Measurements from ENCODE around the gene SYNJ2BP. TPM values are rescaled to one million over a fixed set of nuclear protein-coding genes. Genes with fewer than 3 reads are reported as not detected.

The SYNJ2BP gene
- total RNA-seq, 2 donors from 2014 or later, result 35.3 to 43.8 TPM

- intact Hi-C loops (cut with DNase I), result no loop called here
- ATAC-seq, result no peak
Measured at GRCh38 chr14:70397746-70398145, 19.1 kb downstream of the SYNJ2BP start.

GRCh38 chr14:70394674-70395306 lies 22.1 kb downstream of the SYNJ2BP start:
- intact Hi-C loops (cut with DNase I), result no loop called here
- DNase-seq (no peak), ATAC-seq (no peak)

More at GRCh38 chr14:70397746-70398145, 19.1 kb downstream of the SYNJ2BP start:
- DNase-seq, result no peak

GRCh38 chr14:70392676-70393075 lies 24.2 kb downstream of the SYNJ2BP start:
- no peak for DNase-seq
- intact Hi-C loops (cut with DNase I), result no loop called here
- no peak for ATAC-seq

GRCh38 chr14:70391493-70392391 lies 25.1 kb downstream of the SYNJ2BP start:
- no peak for ATAC-seq
- no peak for DNase-seq
- intact Hi-C loops (cut with DNase I), result no loop called here

GRCh38 chr14:70382536-70382935 lies 34.4 kb downstream of the SYNJ2BP start:
- DNase-seq, result no peak
- no peak for ATAC-seq
- intact Hi-C loops (cut with DNase I), result no loop called here

- ATAC-seq (no peak), DNase-seq (no peak)
- intact Hi-C loops (cut with DNase I), result no loop called here
Measured at GRCh38 chr14:70380824-70381223, 36.1 kb downstream of the SYNJ2BP start.

- intact Hi-C loops (cut with DNase I), result no loop called here
- ATAC-seq (no peak), DNase-seq (no peak)
Measured at GRCh38 chr14:70378696-70379095, 38.2 kb downstream of the SYNJ2BP start.

Other genes starting within 250 kb of the SYNJ2BP start
- 1 to 10 TPM in 1 of 2 donors, under 1 TPM in 1; 0.62 to 5.9 TPM for gene SLC8A3, start 228.1 kb downstream of the SYNJ2BP start, total RNA-seq
- gene COX16, start 57.4 kb downstream of the SYNJ2BP start, total RNA-seq, result 10 to 100 TPM; 30.1 to 36.6 TPM
- gene ADAM21, start 35.1 kb upstream of the SYNJ2BP start, total RNA-seq, result under 1 TPM; 0.10 to 0.65 TPM
- under 1 TPM; 0.53 to 0.60 TPM for gene ADAM20, start 117.9 kb upstream of the SYNJ2BP start, total RNA-seq
- 10 to 100 TPM; 16.7 to 20.6 TPM for gene MED6, start 183.6 kb upstream of the SYNJ2BP start, total RNA-seq
- 1 to 10 TPM; 1.2 to 3.6 TPM for gene TTC9, start 224.8 kb upstream of the SYNJ2BP start, total RNA-seq